GM18517 (cell line): ENCODE data around the gene PHLPP1.

Source experiments
- ATAC-seq: cut with Tn5 transposase; IDR thresholded peaks from one replicate; pipeline ENCODE4 v1.9.1; 2021; ENCODE audit warnings: mild to moderate bottlenecking, moderate library complexity; ENCODE audit not compliant: unreplicated experiment

Gene PHLPP1

GRCh38 chr18:62975785-62976184 lies 260.4 kb downstream of the PHLPP1 start:
- ATAC-seq = no peak

- ATAC-seq = no peak
Measured at GRCh38 chr18:62976227-62976626, 260.9 kb downstream of the PHLPP1 start.

DNA sequence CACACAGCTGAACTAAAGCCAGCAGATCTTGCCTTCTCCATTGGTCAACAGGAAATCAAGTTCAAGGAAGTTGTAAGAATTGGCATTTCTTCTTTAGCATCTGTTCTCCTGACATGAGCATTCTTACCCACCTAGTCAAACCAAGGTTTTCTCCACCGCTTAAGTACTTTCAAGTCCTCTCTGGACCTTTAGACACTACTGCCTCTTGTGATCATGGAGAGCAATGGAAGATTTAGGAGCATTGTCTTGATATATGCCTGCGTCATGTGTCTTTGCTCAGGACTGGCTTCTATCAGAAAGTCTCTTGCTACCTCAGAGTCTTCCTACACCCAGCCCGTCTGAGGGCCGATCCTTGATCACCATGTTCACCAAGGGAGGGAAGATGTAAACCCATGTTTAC lies 262.2 kb downstream of the PHLPP1 start:
- ATAC-seq = no peak

DNA sequence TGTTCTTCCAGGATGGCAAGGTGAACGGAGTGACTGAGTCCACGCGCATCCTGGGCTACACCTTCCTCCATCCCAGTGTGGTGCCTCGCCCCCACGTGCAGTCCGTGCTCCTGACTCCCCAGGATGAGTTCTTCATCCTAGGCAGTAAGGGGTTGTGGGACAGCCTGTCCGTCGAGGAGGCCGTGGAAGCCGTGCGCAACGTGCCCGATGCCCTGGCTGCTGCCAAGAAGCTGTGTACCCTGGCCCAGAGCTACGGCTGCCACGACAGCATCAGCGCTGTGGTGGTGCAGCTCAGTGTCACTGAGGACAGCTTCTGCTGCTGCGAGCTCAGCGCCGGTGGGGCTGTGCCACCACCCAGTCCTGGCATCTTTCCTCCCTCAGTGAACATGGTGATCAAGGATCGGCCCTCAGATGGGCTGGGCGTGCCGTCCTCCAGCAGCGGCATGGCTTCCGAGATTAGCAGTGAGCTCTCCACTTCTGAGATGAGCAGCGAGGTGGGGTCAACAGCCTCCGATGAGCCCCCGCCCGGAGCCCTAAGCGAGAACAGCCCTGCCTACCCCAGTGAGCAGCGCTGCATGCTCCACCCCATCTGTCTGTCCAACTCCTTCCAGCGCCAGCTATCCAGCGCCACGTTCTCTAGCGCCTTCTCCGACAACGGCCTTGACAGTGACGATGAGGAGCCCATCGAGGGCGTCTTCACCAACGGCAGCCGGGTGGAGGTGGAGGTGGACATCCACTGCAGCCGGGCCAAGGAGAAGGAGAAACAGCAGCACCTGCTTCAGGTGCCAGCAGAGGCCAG lies 263.1 kb downstream of the PHLPP1 start:
- no peak for ATAC-seq

- ATAC-seq = no peak
Measured at GRCh38 chr18:62979176-62979575, 263.8 kb downstream of the PHLPP1 start.

GRCh38 chr18:62979900-62980299 lies 264.6 kb downstream of the PHLPP1 start:
- ATAC-seq = no peak

GRCh38 chr18:62981566-62981965 lies 266.2 kb downstream of the PHLPP1 start:
- no peak for ATAC-seq

GRCh38 chr18:62982600-62983251 lies 267.4 kb downstream of the PHLPP1 start:
- no peak for ATAC-seq

DNA sequence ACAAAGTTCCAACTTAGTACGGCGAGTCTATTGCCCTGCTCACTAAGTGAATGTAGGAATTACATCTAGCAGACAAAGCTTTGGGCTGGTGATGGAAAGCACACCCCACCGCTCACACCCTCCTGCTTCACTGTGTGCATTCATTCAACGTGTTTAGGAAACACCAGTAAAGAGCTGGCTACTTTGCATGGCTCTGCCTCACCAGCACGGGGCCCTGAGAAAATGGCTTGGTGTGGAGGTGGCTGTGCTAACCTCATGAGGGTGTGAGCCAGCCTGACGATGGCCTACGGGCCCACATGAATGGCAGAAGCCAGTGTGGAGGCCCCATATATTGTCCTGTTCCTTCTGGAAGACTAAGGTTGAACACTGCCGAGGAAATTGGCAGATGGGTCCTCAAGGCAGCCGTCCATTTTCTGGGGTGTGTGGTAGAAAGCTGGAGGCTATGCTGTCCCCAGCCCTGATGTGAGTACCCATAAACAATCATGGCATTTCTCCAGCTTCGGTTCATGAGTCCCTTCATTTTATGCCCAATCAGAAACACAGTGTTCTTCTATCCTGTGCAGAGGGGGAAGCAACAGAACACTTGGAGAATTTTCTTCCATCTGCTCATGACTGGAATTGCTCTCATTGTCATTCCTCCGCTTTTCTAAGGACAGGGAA lies 269.4 kb downstream of the PHLPP1 start:
- ATAC-seq = no peak

DNA sequence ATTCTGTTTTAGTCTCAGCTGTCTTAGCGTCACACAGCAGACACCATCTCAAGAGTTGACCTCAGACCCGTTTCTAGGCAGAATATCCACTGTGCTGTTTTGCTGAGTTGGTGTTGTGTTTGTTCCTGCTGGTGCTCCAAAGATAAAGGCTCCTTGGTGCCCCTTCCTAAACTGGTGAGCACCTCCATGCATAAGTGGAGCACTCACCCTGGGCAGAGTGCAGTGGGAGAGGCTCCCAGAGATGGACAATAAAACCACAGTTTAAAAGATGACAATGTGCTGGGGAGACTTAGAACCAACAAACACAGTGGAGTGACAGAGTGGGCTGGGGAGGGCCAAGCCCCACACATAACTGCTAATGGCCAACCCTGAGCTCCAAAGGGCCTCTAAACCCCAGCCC lies 271.1 kb downstream of the PHLPP1 start:
- no peak for ATAC-seq

- no peak for ATAC-seq
Measured at GRCh38 chr18:62987055-62987830, 271.9 kb downstream of the PHLPP1 start.

GRCh38 chr18:62987859-62988258 lies 272.5 kb downstream of the PHLPP1 start:
- ATAC-seq = no peak

DNA sequence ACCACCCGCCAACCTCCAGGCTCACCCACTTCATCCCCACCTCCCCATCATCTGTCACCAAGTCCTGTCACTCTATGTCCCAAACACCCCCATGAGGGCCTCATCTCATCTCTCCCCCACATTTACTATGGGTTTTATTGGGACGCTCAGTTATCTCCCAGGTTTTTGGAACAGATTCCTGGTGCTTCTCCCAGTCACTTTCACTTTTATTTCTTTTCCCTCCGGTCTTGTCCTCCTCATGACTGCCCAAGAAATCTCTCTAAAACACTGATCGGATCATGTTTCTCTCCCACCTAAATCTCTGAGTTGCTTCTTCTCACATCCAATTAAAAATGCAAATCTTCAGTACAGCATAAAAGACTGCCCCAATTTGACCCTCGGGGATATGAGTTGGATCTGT lies 273.1 kb downstream of the PHLPP1 start:
- no peak for ATAC-seq

GRCh38 chr18:62989195-62989594 lies 273.9 kb downstream of the PHLPP1 start:
- no peak for ATAC-seq

DNA sequence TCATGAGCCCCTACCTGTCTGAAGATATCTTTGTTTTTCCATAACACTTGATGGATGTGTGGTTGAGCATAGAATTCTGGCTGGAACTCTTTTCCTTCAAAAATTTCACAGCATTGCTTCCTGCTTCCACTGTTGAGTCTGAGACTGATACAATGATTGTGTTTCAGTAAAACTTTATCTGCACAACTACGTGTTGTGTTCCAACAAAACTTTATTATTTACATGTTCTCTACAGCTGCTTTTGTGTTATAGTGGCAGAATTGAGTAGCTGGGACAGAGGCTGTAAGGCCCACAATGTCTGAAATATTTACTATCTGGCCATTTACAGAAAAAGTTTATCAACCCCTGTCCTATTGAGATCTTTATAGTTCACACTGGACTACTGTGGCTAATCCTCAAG lies 275.3 kb downstream of the PHLPP1 start:
- no peak for ATAC-seq

DNA sequence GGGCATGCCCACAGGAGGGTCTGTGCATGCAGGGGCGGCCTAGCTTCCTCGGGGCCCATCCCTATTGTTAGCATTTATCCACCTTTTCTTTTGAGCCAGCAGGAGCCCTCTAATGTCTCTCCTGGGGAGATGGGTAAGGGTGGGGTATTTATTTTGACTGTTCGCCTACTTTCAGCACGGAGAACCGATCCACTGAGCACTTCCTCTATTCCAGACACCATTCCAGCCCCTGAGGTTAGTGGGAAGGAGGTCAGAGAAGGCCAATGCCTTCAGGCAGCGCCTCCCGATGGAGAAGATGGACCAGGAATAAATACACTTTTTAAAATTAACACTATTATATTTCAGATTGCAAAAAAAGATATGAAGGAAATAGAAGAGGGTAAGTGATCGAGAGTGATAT lies 276.0 kb downstream of the PHLPP1 start:
- ATAC-seq = no peak

- ATAC-seq = no peak
Measured at GRCh38 chr18:62991959-62992358, 276.6 kb downstream of the PHLPP1 start.

DNA sequence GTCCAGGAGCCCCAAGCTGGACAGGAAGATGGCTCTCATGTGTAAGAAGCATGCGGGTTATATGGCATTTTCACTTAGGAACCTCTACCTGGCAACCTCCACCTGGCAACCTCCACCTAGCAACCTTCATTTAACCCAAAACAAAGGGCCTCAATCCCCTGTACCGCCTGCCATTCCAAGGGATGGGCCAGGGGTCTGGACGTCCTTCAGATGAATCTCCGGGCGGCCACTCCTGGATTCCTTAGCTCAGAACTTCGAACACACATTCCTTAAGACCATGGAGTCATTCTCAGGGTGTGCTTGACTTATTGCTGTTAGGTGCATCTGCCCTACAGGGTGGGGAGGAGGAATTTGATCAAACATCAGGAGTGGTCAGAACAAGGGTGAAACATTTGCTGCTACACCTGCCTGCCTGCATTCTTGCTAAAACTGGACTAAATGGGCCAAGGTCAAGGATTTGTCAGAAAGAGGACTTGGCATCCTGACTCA lies 277.6 kb downstream of the PHLPP1 start:
- no peak for ATAC-seq

GRCh38 chr18:62996566-62996965 lies 281.2 kb downstream of the PHLPP1 start:
- no peak for ATAC-seq

- no peak for ATAC-seq
Measured at GRCh38 chr18:62997076-62997475, 281.7 kb downstream of the PHLPP1 start.

DNA sequence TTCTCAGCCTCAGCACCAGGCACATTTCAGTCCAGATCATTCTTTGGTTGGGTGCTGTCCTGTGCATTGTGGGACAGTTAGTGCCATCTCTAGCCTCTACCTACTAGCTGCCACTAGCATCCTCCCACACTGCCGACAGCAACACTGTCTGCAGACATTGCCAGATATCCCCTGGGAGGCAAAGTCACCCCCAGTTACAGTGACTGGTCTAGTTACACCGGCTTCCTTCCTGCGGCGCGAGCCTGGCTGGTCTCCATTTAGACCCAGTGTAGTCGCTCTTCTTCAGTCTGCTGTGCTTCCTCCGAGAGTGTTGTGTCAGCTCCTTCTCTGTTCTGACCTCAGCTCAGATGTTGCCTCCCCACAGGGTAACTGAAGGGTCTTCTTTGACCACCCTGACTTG lies 283.1 kb downstream of the PHLPP1 start:
- no peak for ATAC-seq
